Cardiac muscle cell (in vitro differentiated cells and primary cell): ENCODE results near the gene NABP2. TPM values are rescaled to one million over a fixed set of nuclear protein-coding genes. Genes with fewer than 3 reads are reported as not detected.

Experiments
- DNase-seq, 2 donors: peaks; one replicate each; pipeline versions ENCODE4 v3.0.0 to v3.0.0-alpha.2; 2010 to 2017; ENCODE audit warnings: low read depth in 1 of 2, low spot score in 1 of 2
- H3K27ac ChIP-seq: fragments of 200-600 bp; sonication (generic); 2 replicates; pipeline ENCODE4 v1.5.1; 2016
- H3K27me3 ChIP-seq: fragments of 200-600 bp; sonication (generic); 2 replicates; pipeline ENCODE4 v1.6.0; 2016; ENCODE audit warnings: control low read depth
- H3K36me3 ChIP-seq: fragments of 200-600 bp; sonication (generic); 2 replicates; pipeline ENCODE4 v1.5.1; 2016; ENCODE audit warnings: control low read depth
- H3K4me1 ChIP-seq: fragments of 200-600 bp; sonication (generic); 2 replicates; pipeline ENCODE4 v1.8.1; 2017; ENCODE audit warnings: low read depth, mild to moderate bottlenecking, mixed run types
- H3K4me3 ChIP-seq: fragments of 200-600 bp; sonication (generic); 2 replicates; pipeline ENCODE4 v1.5.1; 2016; ENCODE audit warnings: mild to moderate bottlenecking
- H3K9me3 ChIP-seq: fragments of 200-600 bp; sonication (generic); 2 replicates; pipeline ENCODE4 v1.5.1; 2017; ENCODE audit warnings: low read depth, mild to moderate bottlenecking, control low read depth
- polyA plus RNA-seq: library from polyadenylated mRNA; unstranded; fragments of >200 nt; fragmentation: Nextera tagmentation; extraction: Ambion mirVana; gene quantifications from 2 replicates; pipeline ENCODE4 v1.2.1, GENCODE V29; 2016
- total RNA-seq: library from RNA; depleted of rRNA; stranded (reverse); fragments of >200 nt; gene quantifications from 2 replicates; pipeline ENCODE4 v1.2.3, GENCODE V29; 2016
- TF ChIP-seq, protein P1 (sequence below): IDR thresholded peaks from 2 replicates; pipeline ENCODE4 v1.5.1; 2012; ENCODE audit warnings: low read depth, mild to moderate bottlenecking, low read length

Gene NABP2
- total and polyA plus RNA-seq, 2 experiments from 2014 or later: 10.7 to 14.8 TPM

GRCh38 chr12:56216461-56216860 lies 7.7 kb upstream of the NABP2 start:
- Histone ChIP-seq H3K27ac (no peak overlapping the region), H3K9me3 (no peaks in the 10 kb centered on the region), H3K27me3 (no peaks in the 10 kb centered on the region), H3K4me1 (peaks cover 3% of the 10 kb centered on the region), H3K36me3 (peaks cover 40% of the 10 kb centered on the region), H3K4me3 (no peak overlapping the region)
- TF ChIP-seq, protein P1, sequence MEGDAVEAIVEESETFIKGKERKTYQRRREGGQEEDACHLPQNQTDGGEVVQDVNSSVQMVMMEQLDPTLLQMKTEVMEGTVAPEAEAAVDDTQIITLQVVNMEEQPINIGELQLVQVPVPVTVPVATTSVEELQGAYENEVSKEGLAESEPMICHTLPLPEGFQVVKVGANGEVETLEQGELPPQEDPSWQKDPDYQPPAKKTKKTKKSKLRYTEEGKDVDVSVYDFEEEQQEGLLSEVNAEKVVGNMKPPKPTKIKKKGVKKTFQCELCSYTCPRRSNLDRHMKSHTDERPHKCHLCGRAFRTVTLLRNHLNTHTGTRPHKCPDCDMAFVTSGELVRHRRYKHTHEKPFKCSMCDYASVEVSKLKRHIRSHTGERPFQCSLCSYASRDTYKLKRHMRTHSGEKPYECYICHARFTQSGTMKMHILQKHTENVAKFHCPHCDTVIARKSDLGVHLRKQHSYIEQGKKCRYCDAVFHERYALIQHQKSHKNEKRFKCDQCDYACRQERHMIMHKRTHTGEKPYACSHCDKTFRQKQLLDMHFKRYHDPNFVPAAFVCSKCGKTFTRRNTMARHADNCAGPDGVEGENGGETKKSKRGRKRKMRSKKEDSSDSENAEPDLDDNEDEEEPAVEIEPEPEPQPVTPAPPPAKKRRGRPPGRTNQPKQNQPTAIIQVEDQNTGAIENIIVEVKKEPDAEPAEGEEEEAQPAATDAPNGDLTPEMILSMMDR: no peak
- DNase-seq: no peak

DNA sequence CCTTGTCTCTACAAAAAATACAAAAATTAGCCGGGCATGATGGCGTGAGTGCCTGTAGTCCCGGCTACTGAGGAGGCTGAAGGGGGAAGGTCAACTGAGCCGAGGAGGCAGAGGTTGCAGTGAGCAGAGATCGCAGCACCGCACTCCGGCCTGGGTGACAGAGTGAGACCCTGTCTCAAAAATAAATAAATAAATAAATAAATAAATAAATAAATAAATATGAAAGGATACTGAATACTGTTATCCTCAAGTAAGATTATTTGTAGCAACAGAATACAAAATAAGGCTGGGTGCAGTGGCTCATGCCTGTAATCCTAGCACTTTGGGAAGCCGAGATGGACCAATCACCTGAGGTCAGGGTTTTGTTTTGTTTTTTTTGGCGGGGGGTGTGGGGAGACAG lies 4.3 kb upstream of the NABP2 start:
- Histone ChIP-seq H3K27ac (peak overlapping the region; percentile 98), H3K27me3 (no peaks in the 10 kb centered on the region), H3K4me3 (no peak overlapping the region), H3K4me1 (peaks cover 12% of the 10 kb centered on the region), H3K36me3 (peaks cover 9% of the 10 kb centered on the region), H3K9me3 (no peaks in the 10 kb centered on the region)
- TF ChIP-seq, protein P1: no peak
- no peak for DNase-seq

DNA sequence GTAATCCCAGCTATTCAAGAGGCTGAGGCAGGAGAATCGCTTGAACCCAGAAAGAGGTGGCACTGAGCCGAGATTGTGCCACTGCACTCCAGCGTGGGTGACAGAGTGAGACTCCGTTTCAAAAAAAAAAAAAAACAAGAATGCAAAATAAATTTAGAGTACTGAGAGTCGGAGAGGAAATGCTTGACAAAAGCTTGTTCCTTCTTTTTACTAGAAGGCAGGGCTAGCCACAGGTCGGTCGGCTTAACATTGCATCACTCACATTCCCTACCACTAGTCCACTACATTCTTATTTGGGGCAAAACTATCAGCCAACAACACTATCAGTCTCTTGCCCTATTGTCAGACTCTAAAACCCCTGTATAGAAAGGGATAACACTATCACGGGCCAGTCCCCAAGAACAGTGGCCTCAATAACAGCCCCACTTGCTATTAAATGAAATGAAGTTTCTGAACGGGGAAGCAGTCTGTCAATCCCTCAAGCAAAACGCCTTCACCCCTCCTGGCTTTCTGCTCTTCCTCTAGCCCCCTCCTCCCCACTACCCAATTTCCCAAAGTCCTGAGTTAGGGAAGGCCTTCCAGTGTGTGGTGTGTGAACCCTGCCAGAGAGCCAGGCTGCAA lies 3.4 kb upstream of the NABP2 start:
- peak overlapping the region; percentile 69 for H3K4me3 ChIP-seq
- H3K36me3 ChIP-seq: peaks cover 4% of the 10 kb centered on the region
- H3K4me1 ChIP-seq: peaks cover 12% of the 10 kb centered on the region
- TF ChIP-seq, protein P1: no peak
- H3K27ac ChIP-seq: peak overlapping the region; percentile 98
- no peaks in the 10 kb centered on the region for H3K9me3 ChIP-seq
- DNase-seq: peak in 1 of 2 donors; percentile 79
- H3K27me3 ChIP-seq: no peaks in the 10 kb centered on the region

- H3K36me3 ChIP-seq: peaks cover under 1% of the 10 kb centered on the region
- no peaks in the 10 kb centered on the region for H3K9me3 ChIP-seq
- TF ChIP-seq, protein P1: no peak
- DNase-seq: peak; percentile 88 to 91
- H3K4me1 ChIP-seq: peaks cover 12% of the 10 kb centered on the region
- peak overlapping the region; percentile 98 for H3K27ac ChIP-seq
- peak overlapping the region; percentile 69 for H3K4me3 ChIP-seq
- no peaks in the 10 kb centered on the region for H3K27me3 ChIP-seq
These were observed 2.8 kb upstream of the NABP2 start for GRCh38 chr12:56221232-56221756.

DNA sequence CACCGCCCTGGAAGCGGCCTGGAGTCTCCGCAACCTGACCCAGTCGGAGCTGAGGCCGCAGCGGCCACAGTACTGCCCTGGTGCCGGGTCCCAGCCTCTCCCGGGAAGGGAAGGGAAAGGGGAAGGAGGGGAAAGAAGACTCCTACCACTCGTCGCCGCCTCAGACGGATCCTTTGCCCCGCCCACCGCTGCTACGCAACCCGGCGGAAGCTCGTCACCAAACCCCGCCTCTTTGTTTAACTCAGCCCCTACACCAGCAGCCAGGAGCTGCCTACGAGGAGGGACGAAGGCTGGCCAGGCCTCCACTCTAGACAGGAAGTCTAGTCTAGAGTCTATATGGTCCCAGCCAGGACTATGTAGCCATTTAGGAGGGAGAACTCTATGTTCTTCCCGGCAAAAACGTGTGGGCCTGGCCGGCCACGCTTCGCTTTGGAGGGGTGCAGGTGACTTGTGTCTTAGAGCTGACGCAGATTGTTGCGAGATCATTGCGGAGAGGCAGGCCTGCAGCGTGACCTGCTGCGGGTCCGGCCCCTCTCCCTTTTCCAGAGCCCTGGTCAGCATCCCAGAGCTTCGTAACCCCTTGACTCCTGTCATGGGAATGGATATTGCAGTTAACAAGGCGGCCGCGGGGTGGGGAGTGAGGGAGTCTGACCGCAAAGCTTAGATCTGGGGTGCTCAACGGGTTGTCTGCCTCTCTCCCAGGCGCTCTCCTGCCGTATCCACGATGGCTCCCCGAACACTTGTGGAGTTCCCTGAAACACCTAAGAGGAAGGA lies 2.2 kb upstream of the NABP2 start, which contains the start of gene RNF41:
Gene RNF41, minus strand, starts transcription at position 166 of the 774 bp plus-strand sequence. CDS start 7,875 bp downstream, outside the sequence.
- no peaks in the 10 kb centered on the region for H3K36me3 ChIP-seq
- no peaks in the 10 kb centered on the region for H3K9me3 ChIP-seq
- no peaks in the 10 kb centered on the region for H3K27me3 ChIP-seq
- peaks cover 12% of the 10 kb centered on the region for H3K4me1 ChIP-seq
- DNase-seq: peak; percentile 97 to 99
- H3K27ac ChIP-seq: peak within 1 kb of the TSS; percentile 98
- H3K4me3 ChIP-seq: peak within 1 kb of the TSS; percentile 69
- TF ChIP-seq, protein P1: peak; percentile 10
